ENCODE data around the gene FUT7. TPM values are rescaled to one million over a fixed set of nuclear protein-coding genes. Genes with fewer than 3 reads are reported as not detected.

The FUT7 gene
- total RNA-seq, 4 donors from 2014 or later, result 0.20 TPM; not detected in 3

DNA sequence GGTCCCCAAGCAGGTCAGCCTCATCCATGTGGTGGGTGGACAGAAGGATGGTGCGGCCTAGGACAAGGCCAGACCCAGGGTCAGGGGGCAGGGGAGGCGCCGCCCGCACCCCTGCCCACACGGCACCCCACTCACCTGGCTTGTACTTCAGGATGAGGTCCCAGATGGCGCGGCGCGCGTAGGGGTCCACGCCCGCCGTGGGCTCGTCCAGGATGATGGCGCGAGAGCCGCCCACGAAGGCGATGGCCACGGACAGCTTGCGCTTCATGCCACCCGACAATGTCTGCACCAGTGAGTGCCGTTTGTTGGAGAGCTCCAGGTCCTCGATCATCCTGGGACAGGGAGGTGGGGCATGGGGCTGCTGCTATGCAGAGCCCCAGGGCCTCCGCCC lies 16.4 kb downstream of the FUT7 start:
- H3K27me3 ChIP-seq, result no peaks in the 10 kb centered on the region
- no peak overlapping the region for H3K4me3 ChIP-seq
- TF ChIP-seq EP300 (IDR thresholded peaks at IDR 0.05) (no peak), POLR2A (IDR thresholded peaks at IDR 0.05) (no peak), POLR2AphosphoS5 (IDR thresholded peaks at IDR 0.05) (no peak)
- TF ChIP-seq, protein P1, sequence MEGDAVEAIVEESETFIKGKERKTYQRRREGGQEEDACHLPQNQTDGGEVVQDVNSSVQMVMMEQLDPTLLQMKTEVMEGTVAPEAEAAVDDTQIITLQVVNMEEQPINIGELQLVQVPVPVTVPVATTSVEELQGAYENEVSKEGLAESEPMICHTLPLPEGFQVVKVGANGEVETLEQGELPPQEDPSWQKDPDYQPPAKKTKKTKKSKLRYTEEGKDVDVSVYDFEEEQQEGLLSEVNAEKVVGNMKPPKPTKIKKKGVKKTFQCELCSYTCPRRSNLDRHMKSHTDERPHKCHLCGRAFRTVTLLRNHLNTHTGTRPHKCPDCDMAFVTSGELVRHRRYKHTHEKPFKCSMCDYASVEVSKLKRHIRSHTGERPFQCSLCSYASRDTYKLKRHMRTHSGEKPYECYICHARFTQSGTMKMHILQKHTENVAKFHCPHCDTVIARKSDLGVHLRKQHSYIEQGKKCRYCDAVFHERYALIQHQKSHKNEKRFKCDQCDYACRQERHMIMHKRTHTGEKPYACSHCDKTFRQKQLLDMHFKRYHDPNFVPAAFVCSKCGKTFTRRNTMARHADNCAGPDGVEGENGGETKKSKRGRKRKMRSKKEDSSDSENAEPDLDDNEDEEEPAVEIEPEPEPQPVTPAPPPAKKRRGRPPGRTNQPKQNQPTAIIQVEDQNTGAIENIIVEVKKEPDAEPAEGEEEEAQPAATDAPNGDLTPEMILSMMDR (IDR thresholded peaks at IDR 0.05), result no peak
- 100% methylated on average over 14 of the region's 25 CpGs; no CpG with 5 or more reads in 1 of the 2 donors for WGBS, 2 donors (ENCODE audit: low coverage in 1 of 2)
- peaks cover 0 to 98% of the 10 kb centered on the region in 2 donors for H3K36me3 ChIP-seq
- H3K4me1 ChIP-seq, result no peaks in the 10 kb centered on the region
- H3K9me3 ChIP-seq, result no peaks in the 10 kb centered on the region
- no peak for ATAC-seq
- H3K27ac ChIP-seq, result no peak overlapping the region

DNA sequence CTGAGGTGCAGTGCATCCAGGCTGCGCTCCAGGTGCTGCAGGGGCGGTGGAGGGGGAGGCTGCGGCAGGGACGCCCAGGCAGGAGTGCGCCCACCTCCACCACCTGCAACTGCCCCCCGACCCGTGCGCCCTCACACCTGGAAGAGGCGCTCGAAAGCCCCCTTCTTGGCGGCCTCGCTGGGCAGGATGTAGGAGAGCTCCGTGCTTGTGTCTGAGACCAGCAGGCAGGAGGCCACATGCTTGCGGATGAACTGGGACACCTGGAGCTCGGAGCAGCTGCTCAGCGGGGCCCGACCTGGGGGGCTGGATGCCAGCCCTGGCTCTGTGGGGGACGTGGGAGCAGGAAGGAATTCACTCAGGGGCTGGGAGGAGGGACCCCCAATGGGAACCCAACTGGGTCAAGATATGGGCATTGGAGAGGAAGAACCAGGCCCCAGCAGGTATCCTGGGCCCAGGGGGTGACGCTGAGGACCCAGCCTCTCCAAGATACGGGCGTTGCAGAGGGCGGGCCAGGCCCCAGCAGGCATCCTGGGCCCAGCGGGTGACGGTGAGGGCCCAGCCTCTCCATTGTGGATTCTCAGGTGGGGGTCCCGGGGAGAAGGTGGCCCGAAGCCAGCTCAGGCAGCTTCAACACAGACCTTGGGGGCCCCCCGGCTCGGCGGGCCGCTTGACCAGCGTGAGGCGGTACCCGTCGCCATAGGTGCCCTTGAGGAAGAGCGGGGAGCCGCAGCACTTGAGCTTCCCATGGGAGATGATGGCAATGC lies 16.9 kb downstream of the FUT7 start:
- Histone ChIP-seq H3K36me3 (peaks cover 0 to 98% of the 10 kb centered on the region in 2 donors), H3K27ac (no peak overlapping the region), H3K4me1 (no peaks in the 10 kb centered on the region), H3K4me3 (no peak overlapping the region), H3K9me3 (no peaks in the 10 kb centered on the region), H3K27me3 (no peaks in the 10 kb centered on the region)
- TF ChIP-seq POLR2A (IDR thresholded peaks at IDR 0.05), result no peak
- WGBS, 2 donors (ENCODE audit: low coverage in 1 of 2), result no CpG with 5 or more reads among the region's 36 CpGs
- no peak for ATAC-seq

DNA sequence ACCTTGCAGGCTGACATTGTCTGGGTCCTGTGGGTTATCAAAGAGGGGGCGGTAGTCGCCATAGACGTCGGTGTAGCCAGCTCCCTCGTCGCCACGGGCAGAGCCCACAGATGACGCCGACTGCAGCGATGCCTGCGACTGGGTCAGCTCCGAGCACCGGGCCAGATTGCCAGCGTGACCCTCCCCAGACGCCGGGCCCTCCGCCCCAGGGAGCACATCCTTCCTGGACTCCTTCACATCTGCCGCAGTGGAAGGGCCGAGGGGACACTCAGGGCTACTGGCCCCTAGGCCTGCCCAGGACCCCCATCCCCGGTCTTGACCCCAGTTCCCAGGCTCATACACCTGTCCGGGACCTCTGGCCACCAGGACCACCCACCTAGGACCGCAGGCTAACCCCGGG lies 17.7 kb downstream of the FUT7 start:
- TF ChIP-seq POLR2AphosphoS5 (IDR thresholded peaks at IDR 0.05) (no peak), EP300 (IDR thresholded peaks at IDR 0.05) (no peak), POLR2A (IDR thresholded peaks at IDR 0.05) (no peak)
- TF ChIP-seq, protein P1 (IDR thresholded peaks at IDR 0.05), result no peak
- Histone ChIP-seq H3K36me3 (peaks cover 0 to 100% of the 10 kb centered on the region in 2 donors), H3K4me1 (no peaks in the 10 kb centered on the region), H3K27me3 (no peaks in the 10 kb centered on the region), H3K4me3 (no peak overlapping the region), H3K9me3 (no peaks in the 10 kb centered on the region), H3K27ac (no peak overlapping the region)
- no peak for ATAC-seq
- WGBS, 2 donors (ENCODE audit: low coverage in 1 of 2), result no CpG with 5 or more reads among the region's 23 CpGs

DNA sequence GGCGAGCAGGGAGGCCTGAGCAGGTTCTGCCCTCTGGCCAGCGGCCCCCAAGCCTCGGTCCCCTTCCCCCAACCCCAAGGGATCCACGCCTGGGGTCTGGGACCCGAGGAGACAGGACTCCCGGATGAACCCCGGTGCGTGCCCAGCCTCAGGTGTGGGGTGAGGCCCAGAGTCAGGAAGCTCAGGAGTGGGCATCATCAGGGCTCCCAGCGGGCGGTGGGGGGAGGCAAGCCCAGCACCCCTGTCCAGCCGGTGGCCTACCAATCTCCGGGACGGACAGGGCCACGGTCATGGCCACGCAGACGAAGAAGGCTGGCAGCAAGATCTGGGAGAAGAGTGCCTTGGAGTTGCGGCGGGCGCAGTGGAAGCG lies 18.3 kb downstream of the FUT7 start:
- Histone ChIP-seq H3K27ac (no peak overlapping the region), H3K4me3 (no peak overlapping the region), H3K27me3 (no peaks in the 10 kb centered on the region), H3K4me1 (no peaks in the 10 kb centered on the region), H3K9me3 (no peaks in the 10 kb centered on the region), H3K36me3 (peaks cover 0 to 100% of the 10 kb centered on the region in 2 donors)
- ATAC-seq, result no peak
- WGBS, 2 donors (ENCODE audit: low coverage in 1 of 2), result no CpG with 5 or more reads among the region's 20 CpGs
- TF ChIP-seq POLR2AphosphoS5 (IDR thresholded peaks at IDR 0.05) (no peak), POLR2A (IDR thresholded peaks at IDR 0.05) (no peak), EP300 (IDR thresholded peaks at IDR 0.05) (no peak)
- TF ChIP-seq, protein P1 (IDR thresholded peaks at IDR 0.05), result no peak

DNA sequence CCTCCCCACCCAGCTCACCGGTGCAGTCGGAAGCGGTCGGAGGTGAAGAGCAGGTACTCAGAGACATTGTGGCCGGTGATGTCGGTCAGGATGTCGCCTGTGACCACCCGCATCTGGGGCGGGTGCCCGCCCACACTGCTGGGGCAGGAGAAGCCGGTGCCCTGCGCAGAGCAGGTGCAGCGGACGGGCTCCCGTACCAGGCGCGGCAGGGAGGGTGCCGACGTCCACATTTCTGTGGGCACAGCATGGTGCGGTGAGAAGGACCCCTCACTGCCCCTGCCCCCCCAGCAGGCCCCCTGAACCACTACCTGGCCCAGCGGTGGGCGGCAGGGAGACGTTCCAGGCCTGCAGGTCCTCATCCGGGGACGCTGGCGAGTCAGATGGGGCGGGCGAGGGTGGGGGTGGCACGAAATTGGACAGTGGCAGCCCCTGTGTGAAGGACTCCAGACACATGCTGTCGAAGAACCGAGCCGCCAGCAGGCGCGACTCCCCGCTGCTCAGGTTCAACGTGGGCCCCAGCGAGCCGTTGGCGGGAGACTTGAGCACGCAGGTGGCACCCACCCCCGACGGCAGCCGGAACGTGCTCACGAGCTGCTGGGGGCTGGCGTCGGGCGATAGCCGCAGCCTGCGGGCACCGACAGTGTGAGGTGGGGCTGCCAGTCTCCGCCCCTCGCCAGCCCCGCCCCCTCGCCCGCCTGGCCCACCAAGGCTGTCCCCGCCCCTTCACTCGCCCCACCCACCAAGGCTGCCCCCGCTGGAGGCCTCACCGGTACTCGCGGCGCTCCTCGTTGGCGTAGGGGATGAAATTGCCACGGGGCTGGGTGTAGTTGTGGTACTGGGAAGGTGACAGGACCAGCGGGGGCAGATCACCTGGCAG lies 19.0 kb downstream of the FUT7 start:
- H3K27me3 ChIP-seq, result no peaks in the 10 kb centered on the region
- peaks cover 0 to 3% (median 0%) of the 10 kb centered on the region in 3 donors for H3K4me1 ChIP-seq
- H3K27ac ChIP-seq, result no peak overlapping the region
- H3K9me3 ChIP-seq, result no peaks in the 10 kb centered on the region
- 52 to 90% methylated on average over 2 to 4 of the region's 67 CpGs for WGBS, 2 donors (ENCODE audit: low coverage in 1 of 2)
- no peak overlapping the region for H3K4me3 ChIP-seq
- H3K36me3 ChIP-seq, result peaks cover 0 to 100% of the 10 kb centered on the region in 2 donors
- ATAC-seq, result no peak
- TF ChIP-seq POLR2A (IDR thresholded peaks at IDR 0.05) (no peak), EP300 (IDR thresholded peaks at IDR 0.05) (no peak), POLR2AphosphoS5 (IDR thresholded peaks at IDR 0.05) (no peak)
- TF ChIP-seq, protein P1 (IDR thresholded peaks at IDR 0.05), result no peak
